ENCODE data around the gene HAPLN2.
"Not testable (repeated sequence)": the region's sequence is repeated elsewhere in the genome, so short reads cannot be mapped to it uniquely, and the experiment has no call there.

DNA sequence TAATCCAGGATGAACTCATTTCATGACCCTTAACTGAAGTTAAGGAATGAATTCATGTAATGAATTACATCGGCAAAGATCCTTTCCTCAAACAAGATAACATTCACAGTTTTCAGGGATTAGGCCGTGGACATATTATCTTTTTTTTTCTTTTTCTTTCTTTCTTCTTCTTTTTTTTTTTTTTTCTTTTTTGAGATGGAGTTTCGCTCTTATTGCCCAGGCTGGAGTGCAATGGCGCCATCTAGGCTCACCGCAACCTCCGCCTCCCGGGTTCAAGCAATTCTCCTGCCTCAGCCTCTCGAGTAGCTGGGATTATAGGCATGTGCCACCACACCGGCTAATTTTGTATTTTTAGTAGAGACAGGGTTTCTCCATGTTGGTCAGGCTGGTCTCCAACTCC, 11.9 kb downstream of the HAPLN2 start:
- not testable (repeated sequence) for TF ChIP-seq FOS (IDR thresholded peaks at IDR 0.05; ENCODE audit: low read depth, low read length); POLR2A (IDR thresholded peaks at IDR 0.05; ENCODE audit: low read depth, low read length); SMC3 (IDR thresholded peaks at IDR 0.05; ENCODE audit: low read depth, low read length); RCOR1 (IDR thresholded peaks at IDR 0.05; ENCODE audit: insufficient replicate concordance, low read length)

Measured in IMR-90 (cell line).